Measurements from ENCODE around the gene CCNB3.

The CCNB3 gene

GRCh38 chrX:50204364-50204899 lies at the start of gene CCNB3:
Gene CCNB3 (plus strand): TSS chrX:50204765. CDS start chrX:50285164, 80,399 bp downstream.
- Histone ChIP-seq H3K4me3 (peak within 1 kb of the TSS in 7 of 10 experiments; percentile 11 to 45 (median 23); a peak in 8 of 20 replicates), H3K27me3 (peaks cover 51 to 86% (median 78%) of the 10 kb centered on the region in 11 experiments), H3K9ac (peak within 1 kb of the TSS in 9 of 11 experiments; percentile 20 to 76 (median 59); a peak in 13 of 22 replicates), H3K9me3 (replicated peaks in 1 of 11) (peaks cover 0 to 5% (median 0%) of the 10 kb centered on the region in 11 experiments; a peak in 2 of 22 replicates), H3K36me3 (no peaks in the 10 kb centered on the region), H3K27ac (peak within 1 kb of the TSS in 10 of 11 experiments; percentile 15 to 65 (median 57); a peak in 15 of 22 replicates), H3K4me1 (peaks cover 5 to 13% (median 7%) of the 10 kb centered on the region in 10 experiments; a peak in 16 of 20 replicates), H3K4me2 (peak within 1 kb of the TSS; percentile 20 to 67 (median 41); a peak in 20 of 22 replicates), H4K20me1 (no peaks in the 10 kb centered on the region)
- no peak for TF ChIP-seq Cebpa-rat (IDR thresholded peaks at IDR 0.05)

- Histone ChIP-seq H3K4me2 (no peak overlapping the region), H3K36me3 (no peaks in the 10 kb centered on the region), H3K27ac (no peak overlapping the region), H3K9me3 (replicated peaks in 1 of 11) (peaks cover 18 to 30% (median 27%) of the 10 kb centered on the region in 11 experiments; a peak in 20 of 22 replicates), H3K9ac (no peak overlapping the region), H3K27me3 (peaks cover 53 to 92% (median 87%) of the 10 kb centered on the region in 11 experiments), H3K4me1 (peaks cover 0 to 3% (median 0%) of the 10 kb centered on the region in 10 experiments; a peak in 1 of 20 replicates), H4K20me1 (no peaks in the 10 kb centered on the region), H3K4me3 (no peak overlapping the region)
- no peak for TF ChIP-seq Cebpa-rat (IDR thresholded peaks at IDR 0.05)
Measured at GRCh38 chrX:50157545-50158135, 46.9 kb upstream of the CCNB3 start.

GRCh38 chrX:50158593-50158992 lies 46.0 kb upstream of the CCNB3 start:
- peaks cover 18 to 27% (median 21%) of the 10 kb centered on the region in 11 experiments; a peak in 20 of 22 replicates for H3K9me3 ChIP-seq (replicated peaks in 1 of 11)
- TF ChIP-seq Cebpa-rat (IDR thresholded peaks at IDR 0.05) = no peak
- no peak overlapping the region for H3K9ac ChIP-seq
- H3K36me3 ChIP-seq = no peaks in the 10 kb centered on the region
- no peak overlapping the region for H3K27ac ChIP-seq
- H3K4me1 ChIP-seq = peaks cover 0 to 3% (median 0%) of the 10 kb centered on the region in 10 experiments; a peak in 1 of 20 replicates
- H4K20me1 ChIP-seq = no peaks in the 10 kb centered on the region
- no peak overlapping the region for H3K4me3 ChIP-seq
- no peak overlapping the region for H3K4me2 ChIP-seq
- peaks cover 45 to 84% (median 78%) of the 10 kb centered on the region in 11 experiments for H3K27me3 ChIP-seq

- Histone ChIP-seq H3K27ac (no peak overlapping the region), H3K4me2 (no peak overlapping the region), H3K9ac (no peak overlapping the region), H4K20me1 (no peaks in the 10 kb centered on the region), H3K4me3 (no peak overlapping the region), H3K4me1 (peaks cover 0 to 3% (median 0%) of the 10 kb centered on the region in 10 experiments; a peak in 1 of 20 replicates), H3K36me3 (no peaks in the 10 kb centered on the region), H3K9me3 (replicated peaks in 1 of 11) (peaks cover 0 to 7% (median 3%) of the 10 kb centered on the region in 11 experiments; a peak in 11 of 22 replicates), H3K27me3 (peaks cover 38 to 77% (median 70%) of the 10 kb centered on the region in 11 experiments)
- TF ChIP-seq Cebpa-rat (IDR thresholded peaks at IDR 0.05) = no peak
Measured at GRCh38 chrX:50161127-50161526, 43.4 kb upstream of the CCNB3 start.

- Histone ChIP-seq H3K9me3 (replicated peaks in 1 of 11) (peaks cover 0 to 6% (median 0%) of the 10 kb centered on the region in 11 experiments; a peak in 4 of 22 replicates), H3K27ac (no peak overlapping the region), H3K9ac (no peak overlapping the region), H3K4me3 (no peak overlapping the region), H3K4me2 (no peak overlapping the region), H3K36me3 (no peaks in the 10 kb centered on the region), H3K4me1 (no peaks in the 10 kb centered on the region), H3K27me3 (peaks cover 51 to 79% (median 69%) of the 10 kb centered on the region in 11 experiments), H4K20me1 (peaks cover 0 to 9% (median 0%) of the 10 kb centered on the region in 11 experiments; a peak in 2 of 22 replicates)
- no peak for TF ChIP-seq Cebpa-rat (IDR thresholded peaks at IDR 0.05)
Measured at GRCh38 chrX:50165727-50166126, 38.8 kb upstream of the CCNB3 start.

- TF ChIP-seq Cebpa-rat (IDR thresholded peaks at IDR 0.05) = no peak
- Histone ChIP-seq H4K20me1 (peaks cover 0 to 9% (median 0%) of the 10 kb centered on the region in 11 experiments; a peak in 2 of 22 replicates), H3K4me3 (no peak overlapping the region), H3K27ac (no peak overlapping the region), H3K4me2 (no peak overlapping the region), H3K27me3 (peaks cover 65 to 81% (median 75%) of the 10 kb centered on the region in 11 experiments), H3K4me1 (no peaks in the 10 kb centered on the region), H3K9me3 (replicated peaks in 1 of 11) (no peaks in the 10 kb centered on the region; a peak in 3 of 22 replicates), H3K9ac (no peak overlapping the region), H3K36me3 (no peaks in the 10 kb centered on the region)
Measured at GRCh38 chrX:50167366-50167765, 37.2 kb upstream of the CCNB3 start.

GRCh38 chrX:50168241-50168687 lies 36.3 kb upstream of the CCNB3 start:
- Histone ChIP-seq H3K4me2 (no peak overlapping the region), H3K9me3 (replicated peaks in 1 of 11) (no peaks in the 10 kb centered on the region; a peak in 3 of 22 replicates), H3K27ac (no peak overlapping the region), H3K36me3 (no peaks in the 10 kb centered on the region), H3K4me1 (no peaks in the 10 kb centered on the region), H3K4me3 (no peak overlapping the region), H3K9ac (no peak overlapping the region), H3K27me3 (peaks cover 74 to 90% (median 84%) of the 10 kb centered on the region in 11 experiments), H4K20me1 (peaks cover 0 to 9% (median 0%) of the 10 kb centered on the region in 11 experiments; a peak in 2 of 22 replicates)
- TF ChIP-seq Cebpa-rat (IDR thresholded peaks at IDR 0.05) = no peak

GRCh38 chrX:50169717-50170116 lies 34.8 kb upstream of the CCNB3 start:
- peaks cover 84 to 99% (median 95%) of the 10 kb centered on the region in 11 experiments for H3K27me3 ChIP-seq
- H3K9ac ChIP-seq = no peak overlapping the region
- H3K4me3 ChIP-seq = no peak overlapping the region
- H3K4me2 ChIP-seq = no peak overlapping the region
- H3K27ac ChIP-seq = no peak overlapping the region
- H3K9me3 ChIP-seq (replicated peaks in 1 of 11) = peaks cover 0 to 9% (median 5%) of the 10 kb centered on the region in 11 experiments; a peak in 13 of 22 replicates
- H3K36me3 ChIP-seq = no peaks in the 10 kb centered on the region
- no peak for TF ChIP-seq Cebpa-rat (IDR thresholded peaks at IDR 0.05)
- H4K20me1 ChIP-seq = peaks cover 0 to 9% (median 0%) of the 10 kb centered on the region in 11 experiments; a peak in 2 of 22 replicates
- H3K4me1 ChIP-seq = no peaks in the 10 kb centered on the region

Data from BLaER1 treated with 17β-estradiol and CSF1 and Interleukin-3, amounts not matched to agents 10 nM and 100 nM (cell line).